ENCODE results near the gene DDI1.
"Not testable (repeated sequence)": the region's sequence is repeated elsewhere in the genome, so short reads cannot be mapped to it uniquely, and the experiment has no call there.

DDI1 gene

GRCh38 chr11:104041792-104042191, 5.4 kb downstream of the DDI1 start:
- DNase-seq (ENCODE audit: low spot score): no peak

GRCh38 chr11:104043142-104043541, 6.7 kb downstream of the DDI1 start:
- DNase-seq (ENCODE audit: low spot score): no peak

GRCh38 chr11:104043678-104044239, 7.3 kb downstream of the DDI1 start:
- DNase-seq (ENCODE audit: low spot score): no peak

GRCh38 chr11:104046331-104046730, 9.9 kb downstream of the DDI1 start:
- no peak for DNase-seq (ENCODE audit: low spot score)

- not testable (repeated sequence) for DNase-seq (ENCODE audit: low spot score)
Measured at GRCh38 chr11:104046858-104047257, 10.4 kb downstream of the DDI1 start.

GRCh38 chr11:104049116-104049515, 12.7 kb downstream of the DDI1 start:
- DNase-seq (ENCODE audit: low spot score): no peak

GRCh38 chr11:104051778-104052177, 15.3 kb downstream of the DDI1 start:
- DNase-seq (ENCODE audit: low spot score): no peak

GRCh38 chr11:104053743-104054478, 17.5 kb downstream of the DDI1 start:
- no peak for DNase-seq (ENCODE audit: low spot score)

- DNase-seq (ENCODE audit: low spot score): no peak
Measured at GRCh38 chr11:104054911-104055529, 18.6 kb downstream of the DDI1 start.

GRCh38 chr11:104055596-104055995, 19.2 kb downstream of the DDI1 start:
- DNase-seq (ENCODE audit: low spot score): no peak

GRCh38 chr11:104057908-104058307, 21.5 kb downstream of the DDI1 start:
- no peak for DNase-seq (ENCODE audit: low spot score)

- DNase-seq (ENCODE audit: low spot score): no peak
Measured at GRCh38 chr11:104058680-104059079, 22.2 kb downstream of the DDI1 start.

- DNase-seq (ENCODE audit: low spot score): no peak
Measured at GRCh38 chr11:104060004-104060794, 23.8 kb downstream of the DDI1 start.

GRCh38 chr11:104060820-104061219, 24.4 kb downstream of the DDI1 start:
- DNase-seq (ENCODE audit: low spot score): no peak

- DNase-seq (ENCODE audit: low spot score): no peak
Measured at GRCh38 chr11:104061853-104062521, 25.5 kb downstream of the DDI1 start.

- no peak for DNase-seq (ENCODE audit: low spot score)
Measured at GRCh38 chr11:104064034-104064630, 27.7 kb downstream of the DDI1 start.

- no peak for DNase-seq (ENCODE audit: low spot score)
Measured at GRCh38 chr11:104067534-104067933, 31.1 kb downstream of the DDI1 start.

- DNase-seq (ENCODE audit: low spot score): peak; percentile 16
Measured at GRCh38 chr11:104073950-104074705, 37.7 kb downstream of the DDI1 start.

- no peak for DNase-seq (ENCODE audit: low spot score)
Measured at GRCh38 chr11:104075091-104075490, 38.7 kb downstream of the DDI1 start.

- DNase-seq (ENCODE audit: low spot score): no peak
Measured at GRCh38 chr11:104075706-104076105, 39.3 kb downstream of the DDI1 start.

GRCh38 chr11:104076455-104076854, 40.0 kb downstream of the DDI1 start:
- DNase-seq (ENCODE audit: low spot score): no peak
